Breast epithelium (tissue), 3 donors: ENCODE results near the gene GTF3C4.

Experiments used
- CTCF ChIP-seq, 3 donors: fragments of 450-650 bp; IDR thresholded peaks; one replicate each; pipeline ENCODE4 v1.5.1; 2016 to 2017; ENCODE audit warnings: antibody characterized with exemption in 3 of 3, mild to moderate bottlenecking in 3 of 3, moderate library complexity in 3 of 3
- POLR2AphosphoS5 ChIP-seq, 3 donors: sonication (generic); formaldehyde crosslinking; IDR thresholded peaks; one replicate each; pipeline ENCODE4 v1.6.1; 2017; ENCODE audit warnings: antibody characterized with exemption in 3 of 3

- TF ChIP-seq CTCF (IDR thresholded peaks at IDR 0.05) = no peak
- no peak for TF ChIP-seq POLR2AphosphoS5 (IDR thresholded peaks at IDR 0.05)
These were observed 43.2 kb upstream of the GTF3C4 start for GRCh38 chr9:132627106-132627505.
